H9 (cell line): Measurements from ENCODE around the gene MATK. TPM values are rescaled to one million over a fixed set of nuclear protein-coding genes. Genes with fewer than 3 reads are reported as not detected.

Source experiments
- DNase-seq: peaks from one replicate; pipeline ENCODE4 v3.0.0-alpha.2; 2017
- H2AFZ ChIP-seq: one replicate; pipeline ENCODE4 v1.6.1; 2013; ENCODE audit warnings: mild to moderate bottlenecking, low read length, control low read depth, moderate library complexity
- H2AK5ac ChIP-seq: 2 replicates; pipeline ENCODE4 v1.6.1; 2013; ENCODE audit warnings: low read length, control low read depth, mixed read lengths; ENCODE audit not compliant: insufficient read length
- H2BK120ac ChIP-seq: one replicate; pipeline ENCODE4 v1.6.1; 2013; ENCODE audit warnings: low read depth, mild to moderate bottlenecking, low read length, control low read depth, inconsistent platforms; ENCODE audit not compliant: poor library complexity, severe bottlenecking
- H2BK12ac ChIP-seq: 2 replicates; pipeline ENCODE4 v1.6.1; 2013; ENCODE audit warnings: low read length, control low read depth, mixed read lengths, low read depth; ENCODE audit not compliant: insufficient read length
- H2BK15ac ChIP-seq: 2 replicates; pipeline ENCODE4 v1.6.1; 2013; ENCODE audit warnings: low read depth, low read length, control low read depth
- H2BK20ac ChIP-seq: one replicate; pipeline ENCODE4 v1.6.1; 2013; ENCODE audit warnings: low read depth, mild to moderate bottlenecking, low read length, control low read depth, inconsistent platforms; ENCODE audit not compliant: poor library complexity, severe bottlenecking
- H2BK5ac ChIP-seq: 2 replicates; pipeline ENCODE4 v1.6.1; 2013; ENCODE audit warnings: low read length, control low read depth, mixed read lengths; ENCODE audit not compliant: insufficient read length
- H3K14ac ChIP-seq: 2 replicates; pipeline ENCODE4 v1.6.1; 2013; ENCODE audit warnings: low read length, control low read depth; ENCODE audit not compliant: insufficient read depth
- H3K18ac ChIP-seq: 2 replicates; pipeline ENCODE4 v1.6.1; 2013; ENCODE audit warnings: low read depth, mild to moderate bottlenecking, mixed read lengths, low read length, control low read depth; ENCODE audit not compliant: insufficient read length
- H3K23ac ChIP-seq: 2 replicates; pipeline ENCODE4 v1.6.1; 2013; ENCODE audit warnings: low read length, control low read depth, mixed read lengths, low read depth; ENCODE audit not compliant: insufficient read length
- H3K23me2 ChIP-seq: 2 replicates; pipeline ENCODE4 v1.6.1; 2013; ENCODE audit warnings: low read depth, mild to moderate bottlenecking, mixed read lengths, low read length, control low read depth; ENCODE audit not compliant: insufficient read length, poor library complexity, severe bottlenecking
- H3K27ac ChIP-seq: 2 replicates; pipeline ENCODE4 v1.5.1; 2013; ENCODE audit warnings: low read length, control low read depth, mixed read lengths, low read depth; ENCODE audit not compliant: insufficient read length
- H3K27me3 ChIP-seq: 2 replicates; pipeline ENCODE4 v1.6.1; 2013; ENCODE audit warnings: low read length, control low read depth, inconsistent platforms; ENCODE audit not compliant: insufficient read depth
- H3K4ac ChIP-seq: 2 replicates; pipeline ENCODE4 v1.6.1; 2013; ENCODE audit warnings: low read depth, mild to moderate bottlenecking, control low read depth, inconsistent platforms, low read length, moderate library complexity
- H3K4me1 ChIP-seq: 2 replicates; pipeline ENCODE4 v1.6.1; 2013; ENCODE audit warnings: low read length, control low read depth, inconsistent platforms; ENCODE audit not compliant: insufficient read depth
- H3K4me2 ChIP-seq: 2 replicates; pipeline ENCODE4 v1.6.1; 2013; ENCODE audit warnings: low read length, control low read depth, mixed read lengths; ENCODE audit not compliant: insufficient read length, insufficient read depth
- H3K56ac ChIP-seq: 2 replicates; pipeline ENCODE4 v1.6.1; 2013; ENCODE audit warnings: low read depth, mild to moderate bottlenecking, mixed read lengths, low read length, control low read depth; ENCODE audit not compliant: insufficient read length
- H3K79me1 ChIP-seq: 2 replicates; pipeline ENCODE4 v1.6.1; 2013; ENCODE audit warnings: low read depth, mild to moderate bottlenecking, moderate library complexity, low read length, control low read depth, inconsistent platforms; ENCODE audit not compliant: insufficient read depth, poor library complexity, severe bottlenecking
- H3K79me2 ChIP-seq: 2 replicates; pipeline ENCODE4 v1.6.1; 2013; ENCODE audit warnings: low read length, control low read depth, inconsistent platforms; ENCODE audit not compliant: insufficient read depth
- H3K9ac ChIP-seq: 2 replicates; pipeline ENCODE4 v1.6.1; 2013; ENCODE audit warnings: low read length, control low read depth, mixed read lengths; ENCODE audit not compliant: insufficient read length; ENCODE audit errors: extremely low read depth
- H3K9me3 ChIP-seq: one replicate; pipeline ENCODE4 v1.6.1; 2013; ENCODE audit warnings: low read depth, low read length, inconsistent platforms; ENCODE audit not compliant: control insufficient read depth
- H3T11ph ChIP-seq: one replicate; pipeline ENCODE4 v1.6.1; 2013; ENCODE audit warnings: mild to moderate bottlenecking, low read length, control low read depth, inconsistent platforms
- H4K20me1 ChIP-seq: one replicate; pipeline ENCODE4 v1.6.1; 2013; ENCODE audit not compliant: control insufficient read depth, insufficient read length, insufficient read depth
- H4K5ac ChIP-seq: 2 replicates; pipeline ENCODE4 v1.6.1; 2013; ENCODE audit warnings: low read depth, mild to moderate bottlenecking, mixed read lengths, low read length, control low read depth; ENCODE audit not compliant: insufficient read length
- H4K8ac ChIP-seq: replicated peaks from 2 replicates; pipeline ENCODE4 v1.6.1; 2013; ENCODE audit warnings: low read length, control low read depth, mixed read lengths, low read depth; ENCODE audit not compliant: insufficient read length
- H4K91ac ChIP-seq: 2 replicates; pipeline ENCODE4 v1.6.1; 2013; ENCODE audit warnings: low read depth, mild to moderate bottlenecking, moderate library complexity, mixed read lengths, low read length, control low read depth; ENCODE audit not compliant: insufficient read length
- H3K27ac Mint-ChIP-seq, 3 experiments: 2 replicates in 2 of 3; 3 replicates in 1 of 3; pipeline ENCODE4 v1.8.0; 2020 to 2021; ENCODE audit warnings: mixed read lengths in 3 of 3, mild to moderate bottlenecking in 1 of 3, moderate library complexity in 1 of 3
- H3K27me3 Mint-ChIP-seq: 2 replicates; pipeline ENCODE4 v1.8.0; 2021; ENCODE audit warnings: low read depth, mild to moderate bottlenecking, moderate library complexity, mixed read lengths
- H3K36me3 Mint-ChIP-seq, 3 experiments: 2 replicates in 2 of 3; 3 replicates in 1 of 3; pipeline ENCODE4 v1.8.0; 2020 to 2021; ENCODE audit warnings: low read depth in 3 of 3, mixed read lengths in 3 of 3; ENCODE audit not compliant: insufficient read depth in 1 of 3
- H3K4me1 Mint-ChIP-seq, 2 experiments: 2 replicates each; pipeline ENCODE4 v1.8.0; 2020; ENCODE audit warnings: mixed read lengths in 2 of 2
- H3K4me3 Mint-ChIP-seq, 2 experiments: 2 replicates in 1 of 2; 3 replicates in 1 of 2; pipeline ENCODE4 v1.8.0; 2020 to 2021; ENCODE audit warnings: mild to moderate bottlenecking in 2 of 2, mixed read lengths in 2 of 2, moderate library complexity in 1 of 2
- H3K9me3 Mint-ChIP-seq, 2 experiments: 2 replicates in 1 of 2; 3 replicates in 1 of 2; pipeline ENCODE4 v1.8.0; 2020; ENCODE audit warnings: mild to moderate bottlenecking in 2 of 2, mixed read lengths in 2 of 2, moderate library complexity in 1 of 2
- CTCF ChIP-seq: fragments of 200-600 bp; sonication (generic); conservative IDR thresholded peaks from 3 replicates; pipeline ENCODE4 v1.8.0; 2021; ENCODE audit warnings: antibody characterized with exemption, mild to moderate bottlenecking
- WGBS: extraction: QIAGEN DNeasy Blood & Tissue Kit; methylation state at CpG from one replicate; pipeline ENCODE4 v1.1.7; 2013; ENCODE audit warnings: missing lambda C conversion rate, low lambda C conversion rate, mixed read lengths; ENCODE audit not compliant: insufficient read length; ENCODE audit errors: extremely low coverage; 5-methylcytosine and 5-hydroxymethylcytosine counted together
- total RNA-seq: library from RNA; stranded (reverse); gene quantifications from 2 replicates; pipeline ENCODE4 v1.2.1, GENCODE V29; 2021

Gene MATK
- total RNA-seq, 1 experiment from 2014 or later: 13.5 TPM

- no peak overlapping the region for H4K91ac ChIP-seq
- no peak overlapping the region for H4K8ac ChIP-seq
- Mint-ChIP-seq H3K27me3 (no peaks in the 10 kb centered on the region), H3K9me3 (peaks cover 0 to 6% of the 10 kb centered on the region in 2 experiments; a peak in 2 of 5 replicates), H3K27ac (no peak overlapping the region), H3K4me3 (no peak overlapping the region), H3K4me1 (no peaks in the 10 kb centered on the region), H3K36me3 (no peaks in the 10 kb centered on the region)
- no peak overlapping the region for H3K27ac ChIP-seq
- no peak overlapping the region for H2BK12ac ChIP-seq
- H2AFZ ChIP-seq: no peak overlapping the region
- no peaks in the 10 kb centered on the region for H3K9me3 ChIP-seq
- H3K79me1 ChIP-seq: no peaks in the 10 kb centered on the region
- H3K9ac ChIP-seq: no peak overlapping the region
- no peak overlapping the region for H3T11ph ChIP-seq
- H2BK20ac ChIP-seq: no peak overlapping the region
- no peak for TF ChIP-seq CTCF
- DNase-seq: peak; percentile 22
- H4K20me1 ChIP-seq: peaks cover 2% of the 10 kb centered on the region
- no peak overlapping the region for H2BK5ac ChIP-seq
- H4K5ac ChIP-seq: no peak overlapping the region
- H3K4me1 ChIP-seq: no peaks in the 10 kb centered on the region
- H3K14ac ChIP-seq: no peak overlapping the region
- H3K4me2 ChIP-seq: no peak overlapping the region
- H3K23ac ChIP-seq: no peak overlapping the region
- H2BK15ac ChIP-seq: no peak overlapping the region
- no peak overlapping the region for H2AK5ac ChIP-seq
- H3K79me2 ChIP-seq: no peaks in the 10 kb centered on the region
- WGBS: no CpG with 5 or more reads among the region's 38 CpGs
- no peak overlapping the region for H3K18ac ChIP-seq
- H3K27me3 ChIP-seq: no peaks in the 10 kb centered on the region
- no peak overlapping the region for H3K4ac ChIP-seq
- no peak overlapping the region for H3K56ac ChIP-seq
- no peak overlapping the region for H2BK120ac ChIP-seq
- no peaks in the 10 kb centered on the region for H3K23me2 ChIP-seq
Measured at GRCh38 chr19:3810708-3811355, 24.7 kb upstream of the MATK start.
